Lower leg skin (tissue), 3 donors: ENCODE measurements around the gene IGFBP1.
"Not testable (repeated sequence)": the region's sequence is repeated elsewhere in the genome, so short reads cannot be mapped to it uniquely, and the experiment has no call there.

Source experiments
- POLR2A ChIP-seq, 2 donors: fragments of 450-650 bp; IDR thresholded peaks; one replicate each; pipeline ENCODE4 v1.6.1; 2016 to 2017; ENCODE audit warnings: antibody characterized with exemption in 2 of 2, mild to moderate bottlenecking in 1 of 2, moderate library complexity in 1 of 2
- TF ChIP-seq, protein P1 (sequence below), 3 donors: fragments of 450-650 bp; IDR thresholded peaks; one replicate each; pipeline ENCODE4 v1.5.1; 2016; ENCODE audit warnings: antibody characterized with exemption in 3 of 3, mild to moderate bottlenecking in 3 of 3, moderate library complexity in 2 of 3

DNA sequence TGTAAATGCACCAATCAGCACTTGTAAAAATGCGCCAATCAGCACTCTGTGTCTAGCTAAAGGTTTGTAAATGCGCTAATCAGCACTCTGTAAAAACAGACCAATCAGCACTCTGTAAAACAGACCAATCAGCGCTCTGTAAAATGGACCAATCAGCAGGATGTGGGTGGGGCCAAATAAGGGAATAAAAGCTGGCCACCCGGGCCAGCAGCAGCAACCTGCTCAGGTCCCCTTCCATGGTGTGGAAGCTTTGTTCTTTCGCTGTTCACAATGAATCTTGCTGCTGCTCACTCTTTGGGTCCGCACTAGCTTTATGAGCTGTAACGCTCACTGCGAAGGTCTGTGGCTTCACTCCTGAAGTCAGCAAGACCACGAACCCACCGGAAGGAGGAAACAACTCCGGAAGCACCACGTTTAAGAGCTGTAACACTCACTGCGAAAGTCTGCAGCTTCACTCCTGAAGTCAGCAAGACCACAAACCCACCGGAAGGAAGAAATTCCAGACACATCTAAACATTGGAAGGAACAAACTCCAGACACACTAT lies 52.0 kb downstream of the IGFBP1 start:
- TF ChIP-seq, protein P1, sequence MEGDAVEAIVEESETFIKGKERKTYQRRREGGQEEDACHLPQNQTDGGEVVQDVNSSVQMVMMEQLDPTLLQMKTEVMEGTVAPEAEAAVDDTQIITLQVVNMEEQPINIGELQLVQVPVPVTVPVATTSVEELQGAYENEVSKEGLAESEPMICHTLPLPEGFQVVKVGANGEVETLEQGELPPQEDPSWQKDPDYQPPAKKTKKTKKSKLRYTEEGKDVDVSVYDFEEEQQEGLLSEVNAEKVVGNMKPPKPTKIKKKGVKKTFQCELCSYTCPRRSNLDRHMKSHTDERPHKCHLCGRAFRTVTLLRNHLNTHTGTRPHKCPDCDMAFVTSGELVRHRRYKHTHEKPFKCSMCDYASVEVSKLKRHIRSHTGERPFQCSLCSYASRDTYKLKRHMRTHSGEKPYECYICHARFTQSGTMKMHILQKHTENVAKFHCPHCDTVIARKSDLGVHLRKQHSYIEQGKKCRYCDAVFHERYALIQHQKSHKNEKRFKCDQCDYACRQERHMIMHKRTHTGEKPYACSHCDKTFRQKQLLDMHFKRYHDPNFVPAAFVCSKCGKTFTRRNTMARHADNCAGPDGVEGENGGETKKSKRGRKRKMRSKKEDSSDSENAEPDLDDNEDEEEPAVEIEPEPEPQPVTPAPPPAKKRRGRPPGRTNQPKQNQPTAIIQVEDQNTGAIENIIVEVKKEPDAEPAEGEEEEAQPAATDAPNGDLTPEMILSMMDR (IDR thresholded peaks at IDR 0.05), result not testable (repeated sequence)
- TF ChIP-seq POLR2A (IDR thresholded peaks at IDR 0.05), result not testable (repeated sequence)
